Measurements from ENCODE around the gene SETBP1.

DNA sequence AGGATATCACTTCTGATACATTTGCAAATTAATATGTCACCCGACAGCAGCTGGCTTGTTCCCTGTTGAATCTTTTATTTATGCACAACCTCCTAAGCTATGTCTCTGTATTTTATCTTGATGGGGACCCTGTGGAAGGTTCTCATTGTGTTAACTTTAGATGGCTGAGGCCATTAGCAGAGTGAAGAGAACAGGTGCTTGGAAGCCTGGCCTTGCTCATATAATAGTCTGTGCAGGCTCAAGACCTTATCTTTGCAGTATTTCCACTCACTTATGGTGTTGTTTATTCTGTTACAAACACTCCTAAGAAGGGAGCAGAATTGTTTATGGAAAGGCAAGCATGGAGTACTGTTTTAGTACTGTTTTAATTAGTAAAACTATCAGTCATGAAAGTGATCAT lies 107.6 kb downstream of the SETBP1 start:
- TF ChIP-seq, protein P1, sequence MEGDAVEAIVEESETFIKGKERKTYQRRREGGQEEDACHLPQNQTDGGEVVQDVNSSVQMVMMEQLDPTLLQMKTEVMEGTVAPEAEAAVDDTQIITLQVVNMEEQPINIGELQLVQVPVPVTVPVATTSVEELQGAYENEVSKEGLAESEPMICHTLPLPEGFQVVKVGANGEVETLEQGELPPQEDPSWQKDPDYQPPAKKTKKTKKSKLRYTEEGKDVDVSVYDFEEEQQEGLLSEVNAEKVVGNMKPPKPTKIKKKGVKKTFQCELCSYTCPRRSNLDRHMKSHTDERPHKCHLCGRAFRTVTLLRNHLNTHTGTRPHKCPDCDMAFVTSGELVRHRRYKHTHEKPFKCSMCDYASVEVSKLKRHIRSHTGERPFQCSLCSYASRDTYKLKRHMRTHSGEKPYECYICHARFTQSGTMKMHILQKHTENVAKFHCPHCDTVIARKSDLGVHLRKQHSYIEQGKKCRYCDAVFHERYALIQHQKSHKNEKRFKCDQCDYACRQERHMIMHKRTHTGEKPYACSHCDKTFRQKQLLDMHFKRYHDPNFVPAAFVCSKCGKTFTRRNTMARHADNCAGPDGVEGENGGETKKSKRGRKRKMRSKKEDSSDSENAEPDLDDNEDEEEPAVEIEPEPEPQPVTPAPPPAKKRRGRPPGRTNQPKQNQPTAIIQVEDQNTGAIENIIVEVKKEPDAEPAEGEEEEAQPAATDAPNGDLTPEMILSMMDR (conservative IDR thresholded peaks at IDR 0.05; ENCODE audit: low read depth, low read length) = no peak
- TF ChIP-seq RCOR1 (IDR thresholded peaks at IDR 0.05; ENCODE audit: insufficient replicate concordance, low read length) = no peak
- TF ChIP-seq RFX5 (IDR thresholded peaks at IDR 0.05; ENCODE audit: low read depth, low read length) = no peak
- TF ChIP-seq POLR2A (IDR thresholded peaks at IDR 0.05; ENCODE audit: low read depth, low read length) = no peak
- TF ChIP-seq MAZ (IDR thresholded peaks at IDR 0.05; ENCODE audit: borderline replicate concordance, low read depth, low read length) = no peak
- no peak for TF ChIP-seq MXI1 (IDR thresholded peaks at IDR 0.05; ENCODE audit: borderline replicate concordance, low read depth, low read length)
- TF ChIP-seq RAD21 (IDR thresholded peaks at IDR 0.05; ENCODE audit: low read length) = no peak
- TF ChIP-seq CEBPB (IDR thresholded peaks at IDR 0.05; ENCODE audit: low read depth, low read length) = no peak
- TF ChIP-seq USF2 (IDR thresholded peaks at IDR 0.05; ENCODE audit: low read depth, low read length) = no peak
- no peak for TF ChIP-seq CHD1 (IDR thresholded peaks at IDR 0.05; ENCODE audit: low read depth, low read length)
- TF ChIP-seq, protein P2, sequence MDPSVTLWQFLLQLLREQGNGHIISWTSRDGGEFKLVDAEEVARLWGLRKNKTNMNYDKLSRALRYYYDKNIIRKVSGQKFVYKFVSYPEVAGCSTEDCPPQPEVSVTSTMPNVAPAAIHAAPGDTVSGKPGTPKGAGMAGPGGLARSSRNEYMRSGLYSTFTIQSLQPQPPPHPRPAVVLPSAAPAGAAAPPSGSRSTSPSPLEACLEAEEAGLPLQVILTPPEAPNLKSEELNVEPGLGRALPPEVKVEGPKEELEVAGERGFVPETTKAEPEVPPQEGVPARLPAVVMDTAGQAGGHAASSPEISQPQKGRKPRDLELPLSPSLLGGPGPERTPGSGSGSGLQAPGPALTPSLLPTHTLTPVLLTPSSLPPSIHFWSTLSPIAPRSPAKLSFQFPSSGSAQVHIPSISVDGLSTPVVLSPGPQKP (IDR thresholded peaks at IDR 0.05; ENCODE audit: borderline replicate concordance, low read depth, low read length) = no peak

All from IMR-90 (cell line).